Parathyroid adenoma (tissue), 2 donors: Measurements from ENCODE around the gene FAM184B.
A peak's percentile ranks its signal among the peaks of the same experiment; 100 is the strongest.

Experiments used
- H2AFZ ChIP-seq: fragments of 300-600 bp; sonication (generic); one replicate; pipeline ENCODE4 v1.7.0; 2017; ENCODE audit warnings: antibody characterized with exemption, mild to moderate bottlenecking
- H3K27ac ChIP-seq: fragments of 300-600 bp; sonication (generic); one replicate; pipeline ENCODE4 v1.7.0; 2017
- H3K27me3 ChIP-seq: fragments of 300-600 bp; sonication (generic); one replicate; pipeline ENCODE4 v1.7.0; 2017; ENCODE audit warnings: low read length; ENCODE audit not compliant: control insufficient read depth, insufficient read depth
- H3K36me3 ChIP-seq: fragments of 300-600 bp; sonication (generic); one replicate; pipeline ENCODE4 v1.7.0; 2017; ENCODE audit warnings: low read length; ENCODE audit not compliant: control insufficient read depth, insufficient read depth
- H3K4me1 ChIP-seq: fragments of 300-600 bp; sonication (generic); one replicate; pipeline ENCODE4 v1.7.0; 2017; ENCODE audit warnings: control low read depth
- H3K4me2 ChIP-seq: fragments of 300-600 bp; sonication (generic); one replicate; pipeline ENCODE4 v1.7.0; 2017; ENCODE audit warnings: low read length
- H3K4me3 ChIP-seq: fragments of 300-600 bp; sonication (generic); one replicate; pipeline ENCODE4 v1.7.0; 2017; ENCODE audit warnings: low read depth, low read length
- H3K79me2 ChIP-seq: fragments of 300-600 bp; sonication (generic); one replicate; pipeline ENCODE4 v1.7.0; 2017; ENCODE audit warnings: control low read depth
- H3K9ac ChIP-seq: fragments of 300-600 bp; sonication (generic); one replicate; pipeline ENCODE4 v1.7.0; 2017; ENCODE audit warnings: mild to moderate bottlenecking
- H3K9me3 ChIP-seq: fragments of 300-600 bp; sonication (generic); one replicate; pipeline ENCODE4 v1.7.0; 2017; ENCODE audit warnings: low read length; ENCODE audit not compliant: control insufficient read depth
- TF ChIP-seq, protein P1 (sequence below): fragments of 300-600 bp; sonication (generic); IDR thresholded peaks from one replicate; pipeline ENCODE4 v1.7.0; 2017; ENCODE audit warnings: antibody characterized with exemption, mild to moderate bottlenecking
- donor health status: primary hyperparathyroidism.

Gene FAM184B

DNA sequence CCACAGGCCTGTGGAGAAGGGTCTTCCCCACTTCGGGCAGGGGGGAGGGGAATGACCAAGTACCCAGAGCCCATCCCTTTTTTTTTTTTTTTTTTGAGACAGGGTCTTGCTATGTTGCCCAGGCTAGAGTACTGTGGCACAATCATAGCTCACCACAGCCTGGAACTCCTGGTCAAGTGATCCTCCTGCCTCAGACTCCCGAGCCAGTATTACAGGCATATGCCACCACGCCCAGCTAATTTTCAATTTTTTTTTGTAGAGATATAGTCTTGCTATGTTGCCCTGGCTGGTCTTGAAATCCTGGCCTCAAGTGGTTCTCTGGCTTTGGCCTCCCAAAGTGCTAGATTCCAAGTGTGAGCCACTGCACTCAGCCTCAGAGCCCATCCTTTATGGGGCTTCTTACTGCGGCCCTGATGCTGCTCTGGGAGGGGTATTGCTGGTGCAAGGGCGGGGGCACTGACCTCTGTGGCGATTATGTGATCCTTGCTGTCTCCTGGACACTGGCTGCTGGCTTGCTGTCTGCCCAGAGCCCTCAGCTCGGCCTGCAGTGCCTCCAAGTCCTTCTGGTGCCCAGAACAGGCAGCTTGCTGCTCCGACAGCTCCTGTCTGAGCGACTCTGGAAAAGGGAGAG, 134.1 kb downstream of the FAM184B start:
- Histone ChIP-seq H3K4me1 (peaks cover 2% of the 10 kb centered on the region), H3K79me2 (no peaks in the 10 kb centered on the region), H3K9me3 (no peaks in the 10 kb centered on the region), H3K27me3 (no peaks in the 10 kb centered on the region), H3K9ac (no peak overlapping the region), H2AFZ (no peak overlapping the region), H3K36me3 (no peaks in the 10 kb centered on the region), H3K4me3 (no peak overlapping the region), H3K27ac (no peak overlapping the region), H3K4me2 (no peak overlapping the region)
- TF ChIP-seq, protein P1, sequence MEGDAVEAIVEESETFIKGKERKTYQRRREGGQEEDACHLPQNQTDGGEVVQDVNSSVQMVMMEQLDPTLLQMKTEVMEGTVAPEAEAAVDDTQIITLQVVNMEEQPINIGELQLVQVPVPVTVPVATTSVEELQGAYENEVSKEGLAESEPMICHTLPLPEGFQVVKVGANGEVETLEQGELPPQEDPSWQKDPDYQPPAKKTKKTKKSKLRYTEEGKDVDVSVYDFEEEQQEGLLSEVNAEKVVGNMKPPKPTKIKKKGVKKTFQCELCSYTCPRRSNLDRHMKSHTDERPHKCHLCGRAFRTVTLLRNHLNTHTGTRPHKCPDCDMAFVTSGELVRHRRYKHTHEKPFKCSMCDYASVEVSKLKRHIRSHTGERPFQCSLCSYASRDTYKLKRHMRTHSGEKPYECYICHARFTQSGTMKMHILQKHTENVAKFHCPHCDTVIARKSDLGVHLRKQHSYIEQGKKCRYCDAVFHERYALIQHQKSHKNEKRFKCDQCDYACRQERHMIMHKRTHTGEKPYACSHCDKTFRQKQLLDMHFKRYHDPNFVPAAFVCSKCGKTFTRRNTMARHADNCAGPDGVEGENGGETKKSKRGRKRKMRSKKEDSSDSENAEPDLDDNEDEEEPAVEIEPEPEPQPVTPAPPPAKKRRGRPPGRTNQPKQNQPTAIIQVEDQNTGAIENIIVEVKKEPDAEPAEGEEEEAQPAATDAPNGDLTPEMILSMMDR = no peak

DNA sequence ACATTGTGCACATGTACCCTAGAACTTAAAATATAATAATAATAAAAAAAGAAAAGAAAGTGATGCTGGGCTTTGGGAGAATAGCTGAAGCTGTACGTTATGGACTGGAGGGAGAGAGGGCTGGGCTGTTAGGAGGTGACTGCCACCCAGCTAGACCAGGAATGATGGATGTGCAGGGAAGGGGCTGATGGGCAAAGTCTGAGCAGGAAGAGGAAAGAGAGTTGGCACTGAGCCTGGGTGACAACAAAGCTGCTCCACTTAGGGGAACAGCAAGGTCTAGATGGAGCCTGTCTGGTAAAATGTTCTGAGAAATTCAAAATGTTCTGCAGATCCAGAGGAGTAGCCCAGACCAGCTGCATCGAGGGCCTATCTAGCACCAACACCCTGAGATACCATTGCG, 134.7 kb downstream of the FAM184B start:
- TF ChIP-seq, protein P1 = no peak
- H3K4me1 ChIP-seq = peaks cover 2% of the 10 kb centered on the region
- no peaks in the 10 kb centered on the region for H3K27me3 ChIP-seq
- H3K79me2 ChIP-seq = no peaks in the 10 kb centered on the region
- H2AFZ ChIP-seq = no peak overlapping the region
- H3K27ac ChIP-seq = no peak overlapping the region
- H3K4me2 ChIP-seq = no peak overlapping the region
- no peaks in the 10 kb centered on the region for H3K36me3 ChIP-seq
- no peaks in the 10 kb centered on the region for H3K9me3 ChIP-seq
- no peak overlapping the region for H3K9ac ChIP-seq
- H3K4me3 ChIP-seq = no peak overlapping the region

DNA sequence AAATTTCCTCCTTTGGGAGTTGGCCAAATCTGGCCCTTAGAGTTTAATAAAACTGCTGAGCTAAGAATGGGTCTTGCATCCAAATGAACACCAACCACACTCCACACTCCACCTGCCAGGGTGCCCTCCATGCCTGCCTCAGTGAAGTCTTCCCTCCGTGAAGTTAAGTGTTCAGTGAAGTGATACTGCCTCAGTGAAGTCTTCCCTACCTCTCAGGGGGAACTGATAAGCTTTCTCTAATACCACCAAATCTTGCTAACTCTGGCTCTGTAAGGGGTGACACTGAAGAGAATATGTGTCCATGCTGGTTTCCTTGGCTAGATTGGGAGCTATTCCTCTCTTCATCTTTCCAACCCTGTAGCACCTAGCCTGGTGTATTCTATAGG, 139.0 kb downstream of the FAM184B start:
- Histone ChIP-seq H3K9me3 (no peaks in the 10 kb centered on the region), H3K4me2 (no peak overlapping the region), H3K27me3 (no peaks in the 10 kb centered on the region), H3K4me1 (peaks cover 2% of the 10 kb centered on the region), H3K27ac (peak overlapping the region; percentile 81), H3K9ac (no peak overlapping the region), H2AFZ (no peak overlapping the region), H3K79me2 (no peaks in the 10 kb centered on the region), H3K4me3 (no peak overlapping the region), H3K36me3 (no peaks in the 10 kb centered on the region)
- TF ChIP-seq, protein P1 = no peak

DNA sequence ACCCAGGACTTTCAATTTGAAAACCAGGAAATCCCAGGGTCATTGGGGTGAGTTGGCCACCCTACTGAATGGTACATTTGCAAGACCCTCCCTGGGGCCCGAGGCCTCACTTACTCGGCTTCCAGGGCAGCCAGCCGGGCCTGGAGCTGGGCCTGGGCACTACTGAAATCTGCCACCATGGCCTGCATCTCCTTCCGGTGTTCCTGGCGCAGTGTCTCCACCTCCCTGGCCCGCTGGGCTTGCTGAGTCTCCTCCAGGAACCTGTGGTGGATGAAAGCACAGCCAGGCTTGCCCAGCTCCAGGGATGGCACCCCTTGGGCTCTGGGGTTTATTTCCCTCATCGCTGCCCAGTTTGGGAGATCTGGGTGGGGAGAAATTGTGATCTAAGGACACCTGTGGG, 142.3 kb downstream of the FAM184B start:
- Histone ChIP-seq H3K4me3 (no peak overlapping the region), H3K27ac (no peak overlapping the region), H3K27me3 (no peaks in the 10 kb centered on the region), H3K36me3 (no peaks in the 10 kb centered on the region), H3K9me3 (no peaks in the 10 kb centered on the region), H3K9ac (no peak overlapping the region), H3K4me2 (no peak overlapping the region), H2AFZ (no peak overlapping the region), H3K4me1 (peaks cover 2% of the 10 kb centered on the region), H3K79me2 (no peaks in the 10 kb centered on the region)
- TF ChIP-seq, protein P1 = no peak
